KOPT-K1 (cell line): Measurements from ENCODE around the gene ALDOC.
"Not testable (repeated sequence)": the region's sequence is repeated elsewhere in the genome, so short reads cannot be mapped to it uniquely, and the experiment has no call there.

Experiments used
- H3K27ac ChIP-seq: fragments of 200-600 bp; sonication (generic); 2 replicates; pipeline ENCODE4 v1.5.1; 2016; ENCODE audit warnings: antibody characterized with exemption, mild to moderate bottlenecking, low read depth, low read length; ENCODE audit not compliant: poor library complexity, severe bottlenecking
- H3K36me3 ChIP-seq: fragments of 200-600 bp; sonication (generic); 2 replicates; pipeline ENCODE4 v1.5.1; 2017; ENCODE audit warnings: antibody characterized with exemption, mild to moderate bottlenecking, low read length, moderate library complexity; ENCODE audit not compliant: insufficient read depth
- H3K9me3 ChIP-seq: fragments of 200-600 bp; sonication (generic); 2 replicates; pipeline ENCODE4 v1.5.1; 2017; ENCODE audit warnings: antibody characterized with exemption, low read length, mild to moderate bottlenecking; ENCODE audit not compliant: insufficient read depth, poor library complexity, severe bottlenecking

ALDOC gene

GRCh38 chr17:28576758-28577465 is at the start of gene ALDOC:
ALDOC (minus strand) TSS chr17:28576895; CDS start chr17:28575532, 1,363 bp downstream.
- no peaks in the 10 kb centered on the region for H3K9me3 ChIP-seq
- peak within 1 kb of the TSS; percentile 41 for H3K27ac ChIP-seq
- H3K36me3 ChIP-seq, result peaks cover 72% of the 10 kb centered on the region

GRCh38 chr17:28624148-28624547 is 47.5 kb upstream of the ALDOC start:
- peaks cover 97% of the 10 kb centered on the region for H3K36me3 ChIP-seq
- no peak overlapping the region for H3K27ac ChIP-seq
- H3K9me3 ChIP-seq, result no peaks in the 10 kb centered on the region

- Histone ChIP-seq H3K27ac (no peak overlapping the region), H3K36me3 (peaks cover 100% of the 10 kb centered on the region), H3K9me3 (no peaks in the 10 kb centered on the region)
Observed at GRCh38 chr17:28623696-28624095, 47.0 kb upstream of the ALDOC start.

GRCh38 chr17:28622186-28622585 is 45.5 kb upstream of the ALDOC start:
- Histone ChIP-seq H3K9me3 (no peaks in the 10 kb centered on the region), H3K36me3 (peaks cover 100% of the 10 kb centered on the region), H3K27ac (no peak overlapping the region)

- Histone ChIP-seq H3K9me3 (no peaks in the 10 kb centered on the region), H3K36me3 (peaks cover 100% of the 10 kb centered on the region), H3K27ac (no peak overlapping the region)
Observed at GRCh38 chr17:28620010-28620409, 43.3 kb upstream of the ALDOC start.

GRCh38 chr17:28618464-28618863 is 41.8 kb upstream of the ALDOC start:
- no peaks in the 10 kb centered on the region for H3K9me3 ChIP-seq
- H3K27ac ChIP-seq, result no peak overlapping the region
- peaks cover 100% of the 10 kb centered on the region for H3K36me3 ChIP-seq

DNA sequence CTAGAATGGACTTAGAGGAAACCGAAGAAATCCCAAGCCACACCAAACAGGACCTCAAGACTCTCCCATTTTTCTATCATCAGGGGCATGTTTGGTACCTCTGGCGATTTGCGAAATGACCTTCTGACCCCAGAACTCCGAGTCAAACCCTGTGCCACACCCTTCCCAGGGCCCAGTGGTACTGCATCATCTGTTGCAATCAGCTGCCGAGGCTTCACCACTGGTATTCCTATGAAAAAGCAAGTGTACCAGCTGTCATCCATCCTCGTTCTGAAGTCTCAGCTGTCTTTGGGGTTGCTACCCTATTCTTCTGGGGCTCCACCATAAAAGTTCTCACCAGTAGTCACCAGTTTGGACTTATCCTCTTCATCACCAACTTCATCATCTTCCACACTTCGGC is 39.6 kb upstream of the ALDOC start:
- Histone ChIP-seq H3K36me3 (peaks cover 100% of the 10 kb centered on the region), H3K27ac (no peak overlapping the region), H3K9me3 (no peaks in the 10 kb centered on the region)

GRCh38 chr17:28615260-28615940 is 38.7 kb upstream of the ALDOC start:
- H3K36me3 ChIP-seq, result peaks cover 100% of the 10 kb centered on the region
- no peaks in the 10 kb centered on the region for H3K9me3 ChIP-seq
- H3K27ac ChIP-seq, result no peak overlapping the region

GRCh38 chr17:28613931-28614381 is 37.3 kb upstream of the ALDOC start, which contains the start of gene RSKR:
RSKR (minus strand) TSS chr17:28614185; CDS start chr17:28614161, 24 bp downstream.
- H3K27ac ChIP-seq, result no peak within 1 kb of the TSS
- H3K9me3 ChIP-seq, result no peaks in the 10 kb centered on the region
- peaks cover 100% of the 10 kb centered on the region for H3K36me3 ChIP-seq

DNA sequence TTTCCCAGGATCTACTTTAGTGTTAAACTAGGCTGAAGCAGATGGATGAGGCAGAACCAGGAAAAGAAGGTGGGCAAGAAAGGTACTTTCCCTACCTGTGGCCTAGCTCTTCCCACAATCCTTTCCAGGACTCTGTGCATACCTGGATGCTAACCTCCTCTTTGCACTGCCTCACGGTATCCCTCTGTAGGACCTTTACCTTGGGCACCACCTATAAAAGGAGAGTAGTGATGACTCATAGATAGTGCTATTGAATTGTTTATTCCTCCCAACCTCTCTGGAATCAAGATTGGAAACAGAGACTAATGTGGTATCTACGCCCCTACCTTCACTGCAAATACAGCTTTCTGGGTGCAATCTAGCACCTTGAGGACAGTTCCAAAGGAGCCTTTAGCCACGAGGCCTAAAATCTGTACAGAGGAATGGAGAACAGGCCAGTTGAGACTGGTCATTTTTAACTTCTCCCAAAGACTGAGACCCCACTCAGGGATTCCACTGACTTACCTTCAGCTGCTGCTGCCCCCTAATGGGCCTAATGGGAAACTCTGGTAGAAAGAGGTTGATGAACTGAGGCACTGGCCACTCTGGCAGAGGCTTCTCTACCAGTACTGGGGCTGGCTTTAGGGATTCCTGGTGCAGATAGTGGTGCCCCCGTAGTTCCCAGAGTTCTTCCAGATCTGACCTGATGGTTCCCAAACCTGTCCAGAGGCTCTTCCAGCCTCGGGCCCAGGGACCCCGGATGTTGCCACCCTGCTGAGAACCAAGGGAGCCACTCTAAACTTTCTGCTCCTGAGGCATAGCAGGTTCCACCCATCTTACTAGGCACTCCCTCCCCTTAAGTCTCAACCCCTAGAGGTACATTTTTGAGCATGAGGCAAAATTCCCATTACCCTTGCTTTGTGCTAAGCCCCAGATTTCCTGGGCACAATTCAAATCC is 36.5 kb upstream of the ALDOC start:
- no peaks in the 10 kb centered on the region for H3K9me3 ChIP-seq
- no peak overlapping the region for H3K27ac ChIP-seq
- peaks cover 99% of the 10 kb centered on the region for H3K36me3 ChIP-seq

- no peaks in the 10 kb centered on the region for H3K9me3 ChIP-seq
- no peak overlapping the region for H3K27ac ChIP-seq
- peaks cover 99% of the 10 kb centered on the region for H3K36me3 ChIP-seq
Observed at GRCh38 chr17:28612531-28612930, 35.8 kb upstream of the ALDOC start.

DNA sequence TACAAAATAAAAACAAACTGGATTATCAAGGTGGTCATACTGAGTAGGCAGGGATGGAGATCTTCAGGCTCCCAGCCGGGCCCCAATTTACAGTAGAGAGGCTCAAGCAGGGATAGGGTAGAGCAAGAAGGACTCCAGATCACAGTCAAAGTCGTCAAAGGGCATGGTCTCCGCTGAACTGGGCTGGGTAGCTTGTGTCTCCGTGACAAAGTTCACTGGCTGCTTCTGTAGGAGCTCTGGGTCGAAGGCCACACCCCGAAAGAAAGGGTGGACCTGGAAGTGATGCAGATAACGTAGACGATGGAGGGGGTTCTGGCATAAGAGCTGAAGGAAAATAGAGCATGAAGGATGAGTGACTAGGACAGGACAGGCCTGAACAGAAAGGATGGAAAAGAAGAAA is 33.7 kb upstream of the ALDOC start:
- peaks cover 95% of the 10 kb centered on the region for H3K36me3 ChIP-seq
- H3K27ac ChIP-seq, result no peak overlapping the region
- H3K9me3 ChIP-seq, result no peaks in the 10 kb centered on the region

DNA sequence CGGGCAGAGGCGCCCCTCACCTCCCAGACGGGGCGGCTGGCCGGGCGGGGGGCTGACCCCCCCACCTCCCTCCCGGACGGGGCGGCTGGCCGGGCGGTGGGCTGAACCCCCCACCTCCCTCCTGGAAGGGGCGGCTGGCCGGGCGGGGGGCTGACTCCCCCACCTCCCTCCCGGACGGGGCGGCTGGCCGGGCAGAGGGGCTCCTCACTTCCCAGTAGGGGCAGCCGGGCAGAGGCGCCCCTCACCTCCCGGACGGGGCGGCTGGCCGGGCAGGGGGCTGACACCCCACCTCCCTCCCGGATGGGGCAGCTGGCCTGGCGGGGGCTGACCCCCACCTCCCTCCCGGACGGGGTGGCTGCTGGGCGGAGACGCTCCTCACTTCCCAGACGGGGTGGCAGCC is 27.3 kb upstream of the ALDOC start:
- H3K9me3 ChIP-seq, result not testable (repeated sequence)

DNA sequence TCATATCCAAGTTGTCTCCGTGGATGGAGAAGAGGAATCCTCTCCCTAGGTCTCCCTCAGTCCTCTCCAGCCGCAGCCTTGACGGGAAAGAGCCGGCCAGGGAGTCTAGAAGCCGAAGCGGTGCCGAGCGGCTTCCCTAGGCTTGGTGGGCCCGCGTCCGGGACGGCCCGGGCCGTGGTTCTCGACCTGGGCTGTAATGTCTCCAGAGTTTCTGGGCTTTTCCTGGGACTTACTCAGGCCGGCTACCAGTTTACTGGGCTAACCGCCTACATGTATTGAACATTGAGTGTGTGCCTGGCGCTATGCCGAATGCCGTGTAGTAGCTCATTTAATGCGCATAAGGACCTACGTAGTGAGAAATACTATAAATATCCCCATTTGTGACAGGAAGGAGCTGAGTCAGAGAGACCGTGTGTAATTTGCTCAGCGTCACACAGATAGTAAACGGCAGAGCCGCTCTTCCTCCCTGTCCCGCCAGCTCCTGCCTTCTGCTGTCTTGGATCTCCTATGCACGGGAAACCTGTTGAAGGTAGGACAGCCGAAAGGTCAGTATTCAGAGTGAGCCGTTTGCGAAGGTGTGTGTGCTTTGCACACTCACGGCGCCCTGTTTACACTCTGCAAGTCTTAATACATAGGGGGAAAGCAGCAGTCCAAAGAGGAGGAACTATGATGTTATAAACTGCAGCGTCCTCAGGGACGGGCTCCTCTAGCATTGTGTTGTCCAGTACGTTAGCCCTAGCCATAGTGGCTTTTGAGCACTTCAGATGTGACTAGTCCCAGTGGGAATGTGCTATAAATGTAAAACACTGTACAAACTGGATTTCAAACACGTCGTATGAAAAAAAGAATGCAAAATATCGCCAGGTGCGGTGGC is 22.9 kb upstream of the ALDOC start:
- no peaks in the 10 kb centered on the region for H3K9me3 ChIP-seq
- peaks cover 20% of the 10 kb centered on the region for H3K36me3 ChIP-seq
- peak overlapping the region; percentile 80 for H3K27ac ChIP-seq

More for the DNA sequence above, 27.3 kb upstream of the ALDOC start:
- H3K36me3 ChIP-seq, result peaks cover 39% of the 10 kb centered on the region
- not testable (repeated sequence) for H3K27ac ChIP-seq
